ENCODE results near the gene TMEM150B.

DNA sequence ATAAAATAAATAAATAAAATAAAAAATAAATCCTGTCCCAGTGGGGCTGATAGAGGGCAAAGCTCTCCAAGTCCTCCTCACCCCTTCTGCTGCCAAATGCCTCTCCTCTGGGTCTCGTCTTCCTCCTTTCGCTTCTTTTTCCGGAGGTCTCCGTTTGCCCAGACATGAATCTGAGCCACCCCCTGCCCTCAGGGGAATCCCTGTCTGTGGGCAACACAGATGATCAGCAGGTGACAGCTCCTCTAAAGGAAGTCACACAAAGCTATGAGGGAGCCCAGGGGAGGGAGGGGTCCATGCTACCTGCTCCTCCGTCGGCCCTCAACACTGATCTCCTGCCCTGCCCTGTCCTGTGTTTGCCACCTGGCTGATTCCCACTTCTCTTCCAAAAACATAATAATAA, 479 bp downstream of the TMEM150B start:
- TF ChIP-seq POLR2A (IDR thresholded peaks at IDR 0.05), result no peak
- TF ChIP-seq, protein P1, sequence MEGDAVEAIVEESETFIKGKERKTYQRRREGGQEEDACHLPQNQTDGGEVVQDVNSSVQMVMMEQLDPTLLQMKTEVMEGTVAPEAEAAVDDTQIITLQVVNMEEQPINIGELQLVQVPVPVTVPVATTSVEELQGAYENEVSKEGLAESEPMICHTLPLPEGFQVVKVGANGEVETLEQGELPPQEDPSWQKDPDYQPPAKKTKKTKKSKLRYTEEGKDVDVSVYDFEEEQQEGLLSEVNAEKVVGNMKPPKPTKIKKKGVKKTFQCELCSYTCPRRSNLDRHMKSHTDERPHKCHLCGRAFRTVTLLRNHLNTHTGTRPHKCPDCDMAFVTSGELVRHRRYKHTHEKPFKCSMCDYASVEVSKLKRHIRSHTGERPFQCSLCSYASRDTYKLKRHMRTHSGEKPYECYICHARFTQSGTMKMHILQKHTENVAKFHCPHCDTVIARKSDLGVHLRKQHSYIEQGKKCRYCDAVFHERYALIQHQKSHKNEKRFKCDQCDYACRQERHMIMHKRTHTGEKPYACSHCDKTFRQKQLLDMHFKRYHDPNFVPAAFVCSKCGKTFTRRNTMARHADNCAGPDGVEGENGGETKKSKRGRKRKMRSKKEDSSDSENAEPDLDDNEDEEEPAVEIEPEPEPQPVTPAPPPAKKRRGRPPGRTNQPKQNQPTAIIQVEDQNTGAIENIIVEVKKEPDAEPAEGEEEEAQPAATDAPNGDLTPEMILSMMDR (IDR thresholded peaks at IDR 0.05), result no peak
- TF ChIP-seq POLR2AphosphoS5 (IDR thresholded peaks at IDR 0.05), result no peak
- TF ChIP-seq EP300 (IDR thresholded peaks at IDR 0.05), result no peak
